ENCODE results near the gene KLC1.
A peak's percentile ranks its signal among the peaks of the same experiment; 100 is the strongest.

Gene KLC1

GRCh38 chr14:103738166-103738565, 109.2 kb downstream of the KLC1 start:
- DNase-seq: no peak

GRCh38 chr14:103738701-103739451, 109.9 kb downstream of the KLC1 start:
- DNase-seq: no peak

- DNase-seq: no peak
Measured at GRCh38 chr14:103739466-103739792, 110.4 kb downstream of the KLC1 start.

- no peak for DNase-seq
Measured at GRCh38 chr14:103739793-103740501, 110.9 kb downstream of the KLC1 start.

- no peak for DNase-seq
Measured at GRCh38 chr14:103740991-103741689, 112.1 kb downstream of the KLC1 start.

- no peak for DNase-seq
Measured at GRCh38 chr14:103741876-103742275, 112.9 kb downstream of the KLC1 start.

GRCh38 chr14:103742499-103743255, 113.7 kb downstream of the KLC1 start:
- no peak for DNase-seq

GRCh38 chr14:103743691-103744090, 114.7 kb downstream of the KLC1 start:
- no peak for DNase-seq

- DNase-seq: no peak
Measured at GRCh38 chr14:103744621-103745395, 115.8 kb downstream of the KLC1 start.

- no peak for DNase-seq
Measured at GRCh38 chr14:103745424-103745823, 116.4 kb downstream of the KLC1 start.

- DNase-seq: no peak
Measured at GRCh38 chr14:103746701-103747100, 117.7 kb downstream of the KLC1 start.

- peak; percentile 30 to 51 for DNase-seq
Measured at GRCh38 chr14:103748534-103748857, 119.5 kb downstream of the KLC1 start.

GRCh38 chr14:103749452-103749851, 120.4 kb downstream of the KLC1 start:
- no peak for DNase-seq

GRCh38 chr14:103749860-103750259, 120.8 kb downstream of the KLC1 start:
- no peak for DNase-seq

Measured in CD4-positive, alpha-beta T cell treated with Interleukin-1 beta for 1 hour (primary cell).